Right atrium auricular region (tissue), 2 donors: Measurements from ENCODE around the gene SEMA4A. TPM values are rescaled to one million over a fixed set of nuclear protein-coding genes. Genes with fewer than 3 reads are reported as not detected.
"Not testable (repeated sequence)": the region's sequence is repeated elsewhere in the genome, so short reads cannot be mapped to it uniquely, and the experiment has no call there.

ENCODE experiments used
- DNase-seq: peaks from one replicate; pipeline ENCODE4 v3.0.0-alpha.2; 2019; ENCODE audit warnings: low spot score
- H3K27ac ChIP-seq, 2 donors: fragments of 200-600 bp; sonication (generic); 1 replicate in 1 of 2; 2 replicates in 1 of 2; pipeline ENCODE4 v1.5.1; 2016 to 2019
- H3K27me3 ChIP-seq, 2 donors: fragments of 200-600 bp; sonication (generic); one replicate each; pipeline versions ENCODE4 v1.5.1 to v1.6.0; 2017 to 2019
- H3K36me3 ChIP-seq: fragments of 200-600 bp; sonication (generic); one replicate; pipeline ENCODE4 v1.5.1; 2016
- H3K4me1 ChIP-seq, 2 donors: fragments of 200-600 bp; sonication (generic); one replicate each; pipeline versions ENCODE4 v1.5.1 to v1.6.0; 2017 to 2019
- H3K4me3 ChIP-seq, 2 donors: fragments of 200-600 bp; sonication (generic); 1 replicate in 1 of 2; 2 replicates in 1 of 2; pipeline ENCODE4 v1.5.1; 2017 to 2019; ENCODE audit warnings: mild to moderate bottlenecking in 1 of 2, moderate library complexity in 1 of 2
- H3K9me3 ChIP-seq, 2 donors: fragments of 200-600 bp; sonication (generic); one replicate each; pipeline ENCODE4 v1.5.1; 2019
- total RNA-seq, 2 donors: library from RNA; depleted of rRNA; stranded (reverse); fragments of >200 nt; gene quantifications; one replicate each; pipeline ENCODE4 v1.1.0, GENCODE V29; 2016
- TF ChIP-seq, protein P1 (sequence below), 2 donors: fragments of 200-600 bp; sonication (generic); IDR thresholded peaks; one replicate each; pipeline ENCODE4 v1.5.1; 2019; ENCODE audit warnings: antibody characterized with exemption in 2 of 2

The SEMA4A gene
- total RNA-seq, 2 donors from 2014 or later, result 2.0 to 4.2 TPM

DNA sequence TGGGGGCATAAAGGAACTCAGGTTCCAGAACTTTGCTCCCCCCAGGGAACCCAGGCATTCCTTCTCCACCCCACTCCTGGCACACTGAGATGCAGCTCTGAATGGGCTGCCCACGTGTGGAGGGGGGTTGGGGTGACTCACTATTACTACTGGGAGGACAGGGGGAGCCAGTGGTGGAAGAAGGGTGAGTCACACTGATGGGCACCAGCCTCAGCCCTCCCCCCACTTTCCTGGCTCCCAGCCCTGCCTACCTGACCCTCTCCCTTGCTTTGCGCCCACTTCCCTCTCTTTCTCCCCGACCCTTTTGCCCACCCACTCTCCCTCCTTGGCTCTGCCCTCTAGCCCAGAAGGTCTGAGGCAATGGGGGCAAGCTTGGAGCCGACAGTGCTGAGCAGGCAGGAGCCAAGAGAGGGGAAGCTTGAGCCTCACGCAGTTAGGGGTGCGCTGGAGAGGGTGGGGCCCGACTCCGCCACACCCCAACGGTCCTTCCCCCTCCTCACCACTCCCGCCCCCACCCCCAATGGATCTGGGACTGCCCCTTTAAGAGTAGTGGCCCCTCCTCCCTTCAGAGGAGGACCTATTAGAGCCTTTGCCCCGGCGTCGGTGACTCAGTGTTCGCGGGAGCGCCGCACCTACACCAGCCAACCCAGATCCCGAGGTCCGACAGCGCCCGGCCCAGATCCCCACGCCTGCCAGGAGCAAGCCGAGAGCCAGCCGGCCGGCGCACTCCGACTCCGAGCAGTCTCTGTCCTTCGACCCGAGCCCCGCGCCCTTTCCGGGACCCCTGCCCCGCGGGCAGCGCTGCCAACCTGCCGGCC lies 39.1 kb upstream of the SEMA4A start, which contains the start of gene LMNA:
Gene LMNA (plus strand): TSS at position 611 of the 818 bp plus-strand sequence. CDS start 208 bp downstream, outside the sequence.
- Histone ChIP-seq H3K36me3 (peaks cover 5% of the 10 kb centered on the region), H3K9me3 (no peaks in the 10 kb centered on the region), H3K27me3 (no peaks in the 10 kb centered on the region), H3K4me1 (peaks cover 0 to 61% of the 10 kb centered on the region in 2 donors), H3K27ac (peak within 1 kb of the TSS; percentile 97 to 100), H3K4me3 (peak within 1 kb of the TSS; percentile 89 to 97)
- TF ChIP-seq, protein P1, sequence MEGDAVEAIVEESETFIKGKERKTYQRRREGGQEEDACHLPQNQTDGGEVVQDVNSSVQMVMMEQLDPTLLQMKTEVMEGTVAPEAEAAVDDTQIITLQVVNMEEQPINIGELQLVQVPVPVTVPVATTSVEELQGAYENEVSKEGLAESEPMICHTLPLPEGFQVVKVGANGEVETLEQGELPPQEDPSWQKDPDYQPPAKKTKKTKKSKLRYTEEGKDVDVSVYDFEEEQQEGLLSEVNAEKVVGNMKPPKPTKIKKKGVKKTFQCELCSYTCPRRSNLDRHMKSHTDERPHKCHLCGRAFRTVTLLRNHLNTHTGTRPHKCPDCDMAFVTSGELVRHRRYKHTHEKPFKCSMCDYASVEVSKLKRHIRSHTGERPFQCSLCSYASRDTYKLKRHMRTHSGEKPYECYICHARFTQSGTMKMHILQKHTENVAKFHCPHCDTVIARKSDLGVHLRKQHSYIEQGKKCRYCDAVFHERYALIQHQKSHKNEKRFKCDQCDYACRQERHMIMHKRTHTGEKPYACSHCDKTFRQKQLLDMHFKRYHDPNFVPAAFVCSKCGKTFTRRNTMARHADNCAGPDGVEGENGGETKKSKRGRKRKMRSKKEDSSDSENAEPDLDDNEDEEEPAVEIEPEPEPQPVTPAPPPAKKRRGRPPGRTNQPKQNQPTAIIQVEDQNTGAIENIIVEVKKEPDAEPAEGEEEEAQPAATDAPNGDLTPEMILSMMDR (IDR thresholded peaks at IDR 0.05), result no peak
- DNase-seq, result peak; percentile 97

DNA sequence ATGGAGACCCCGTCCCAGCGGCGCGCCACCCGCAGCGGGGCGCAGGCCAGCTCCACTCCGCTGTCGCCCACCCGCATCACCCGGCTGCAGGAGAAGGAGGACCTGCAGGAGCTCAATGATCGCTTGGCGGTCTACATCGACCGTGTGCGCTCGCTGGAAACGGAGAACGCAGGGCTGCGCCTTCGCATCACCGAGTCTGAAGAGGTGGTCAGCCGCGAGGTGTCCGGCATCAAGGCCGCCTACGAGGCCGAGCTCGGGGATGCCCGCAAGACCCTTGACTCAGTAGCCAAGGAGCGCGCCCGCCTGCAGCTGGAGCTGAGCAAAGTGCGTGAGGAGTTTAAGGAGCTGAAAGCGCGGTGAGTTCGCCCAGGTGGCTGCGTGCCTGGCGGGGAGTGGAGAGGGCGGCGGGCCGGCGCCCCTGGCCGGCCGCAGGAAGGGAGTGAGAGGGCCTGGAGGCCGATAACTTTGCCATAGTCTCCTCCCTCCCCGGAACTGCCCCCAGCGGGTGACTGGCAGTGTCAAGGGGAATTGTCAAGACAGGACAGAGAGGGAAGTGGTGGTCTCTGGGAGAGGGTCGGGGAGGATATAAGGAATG lies 38.4 kb upstream of the SEMA4A start:
- peaks cover 5% of the 10 kb centered on the region for H3K36me3 ChIP-seq
- peaks cover 0 to 68% of the 10 kb centered on the region in 2 donors for H3K4me1 ChIP-seq

DNA sequence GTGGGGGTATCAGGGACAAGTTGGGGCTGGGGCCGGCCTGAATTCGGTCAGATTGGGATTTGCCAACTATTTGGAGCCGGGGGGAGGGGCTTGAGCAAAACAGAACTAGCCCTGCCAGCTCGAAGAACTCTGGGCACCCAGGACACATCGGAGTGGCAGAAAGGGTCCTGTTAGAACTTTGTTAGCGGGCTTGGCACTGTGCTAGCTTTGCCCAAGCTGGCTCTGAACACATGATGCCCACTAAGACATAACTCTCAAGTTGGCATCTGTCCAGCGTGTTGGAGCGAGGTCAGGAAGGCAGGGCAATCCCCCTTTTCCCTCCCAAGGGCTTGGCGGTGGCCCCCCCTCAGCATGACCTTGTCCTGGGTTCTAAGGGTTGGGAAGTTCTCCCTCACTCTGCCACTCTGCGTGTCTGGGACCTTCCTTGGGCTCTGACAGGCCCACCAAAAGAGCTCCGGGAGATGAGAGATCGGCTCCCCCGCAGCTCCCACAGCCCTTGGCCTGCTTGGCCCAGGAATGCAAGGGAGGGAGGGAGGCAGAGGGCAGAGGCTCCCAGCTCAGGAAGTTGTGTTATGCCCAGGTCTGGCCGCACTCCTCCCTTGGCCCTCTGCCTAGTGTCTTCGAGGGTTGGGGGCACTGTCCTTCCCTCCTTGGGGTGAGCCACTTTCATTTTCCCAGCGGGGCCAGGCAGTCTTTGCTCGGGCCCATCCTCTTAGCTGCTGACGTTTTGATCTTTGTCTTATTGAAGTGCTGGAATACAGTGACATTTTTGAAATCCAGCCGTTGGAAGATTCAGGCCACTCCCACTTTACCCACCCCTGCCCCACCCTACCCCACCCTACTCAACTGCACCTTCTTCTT lies 37.6 kb upstream of the SEMA4A start:
- H3K4me3 ChIP-seq, result peak overlapping the region; percentile 89 to 97
- no peaks in the 10 kb centered on the region for H3K9me3 ChIP-seq
- H3K36me3 ChIP-seq, result peaks cover 5% of the 10 kb centered on the region
- H3K27ac ChIP-seq, result peak overlapping the region; percentile 97 to 100
- no peaks in the 10 kb centered on the region for H3K27me3 ChIP-seq
- H3K4me1 ChIP-seq, result peaks cover 0 to 76% of the 10 kb centered on the region in 2 donors
- TF ChIP-seq, protein P1 (IDR thresholded peaks at IDR 0.05), result no peak
- DNase-seq, result peak; percentile 70

More for the DNA sequence above, 38.4 kb upstream of the SEMA4A start:
- TF ChIP-seq, protein P1 (IDR thresholded peaks at IDR 0.05), result no peak
- H3K9me3 ChIP-seq, result no peaks in the 10 kb centered on the region
- H3K4me3 ChIP-seq, result peak overlapping the region; percentile 89 to 97
- H3K27me3 ChIP-seq, result no peaks in the 10 kb centered on the region
- peak overlapping the region; percentile 97 to 100 for H3K27ac ChIP-seq
- no peak for DNase-seq

DNA sequence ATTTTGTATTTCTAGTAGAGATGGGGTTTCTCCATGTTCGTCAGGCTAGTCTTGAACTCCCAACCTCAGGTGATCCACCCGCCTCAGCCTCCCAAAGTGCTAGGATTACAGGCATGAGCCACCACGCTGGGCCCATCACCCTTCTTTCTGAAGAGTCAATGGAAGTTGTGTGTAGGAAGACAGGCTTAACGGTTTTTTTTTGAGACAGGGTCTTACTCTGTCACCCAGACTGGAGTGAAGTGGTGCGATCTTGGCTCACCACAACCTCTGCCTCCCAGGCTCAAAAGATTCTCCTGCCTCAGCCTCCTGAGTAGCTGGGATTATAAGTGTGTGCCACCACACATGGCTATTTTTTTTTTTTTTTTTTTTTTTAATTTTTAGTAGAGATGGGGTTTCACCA lies 36.7 kb upstream of the SEMA4A start:
- not testable (repeated sequence) for H3K9me3 ChIP-seq, H3K36me3 ChIP-seq, DNase-seq, H3K27me3 ChIP-seq
- Histone ChIP-seq H3K27ac (peak overlapping the region; percentile 97 to 100), H3K4me1 (peaks cover 0 to 81% of the 10 kb centered on the region in 2 donors), H3K4me3 (peak overlapping the region; percentile 89 to 97)

DNA sequence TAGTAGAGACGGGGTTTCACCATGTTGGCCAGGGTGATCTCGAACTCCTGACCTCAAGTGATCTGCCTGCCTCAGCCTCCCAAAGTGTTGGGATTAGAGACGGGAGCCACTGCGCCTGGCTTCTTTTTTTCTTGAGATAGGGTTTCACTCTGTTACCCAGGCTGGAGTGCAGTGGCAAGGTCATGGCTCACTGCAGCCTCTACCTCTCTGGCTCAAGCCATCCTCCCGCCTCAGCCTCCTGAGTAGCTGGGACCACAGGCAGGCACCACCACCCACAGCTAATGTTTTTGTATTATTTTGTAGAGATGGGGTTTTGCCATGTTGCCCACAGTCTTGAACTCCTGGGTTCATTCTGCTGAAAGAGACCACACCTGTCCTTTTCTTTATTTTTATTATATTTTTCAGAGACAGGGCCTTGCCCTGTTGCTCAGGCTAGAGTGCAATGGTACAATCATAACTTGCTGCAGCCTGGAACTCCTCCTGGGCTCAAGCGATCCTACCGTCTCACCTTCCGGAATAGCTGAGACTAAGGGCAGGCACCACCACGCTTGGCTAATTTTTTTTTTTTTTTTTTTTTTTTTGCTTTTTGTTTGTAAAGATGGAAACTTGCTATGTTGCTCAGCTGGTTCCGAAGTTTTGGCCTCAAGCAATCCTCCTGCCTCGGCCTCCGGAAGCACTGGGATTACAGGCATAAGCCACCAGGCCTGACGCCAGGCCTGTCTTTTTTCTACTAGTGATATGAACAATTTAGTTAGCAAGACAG lies 35.8 kb upstream of the SEMA4A start:
- peak overlapping the region; percentile 97 to 100 for H3K27ac ChIP-seq
- H3K36me3 ChIP-seq, result peaks cover 5% of the 10 kb centered on the region
- H3K9me3 ChIP-seq, result no peaks in the 10 kb centered on the region
- TF ChIP-seq, protein P1 (IDR thresholded peaks at IDR 0.05), result no peak
- peak overlapping the region; percentile 89 to 97 for H3K4me3 ChIP-seq
- no peaks in the 10 kb centered on the region for H3K27me3 ChIP-seq
- no peak for DNase-seq
- peaks cover 0 to 81% of the 10 kb centered on the region in 2 donors for H3K4me1 ChIP-seq
